Neural progenitor cell (in vitro differentiated cells): ENCODE data around the gene SERPINA6. TPM values are rescaled to one million over a fixed set of nuclear protein-coding genes. Genes with fewer than 3 reads are reported as not detected.

Experiments
- DNase-seq: peaks from one replicate; pipeline ENCODE4 v3.0.0-alpha.2; 2016; ENCODE audit warnings: low spot score
- H2AFZ ChIP-seq: fragments of 200-600 bp; sonication (generic); replicated peaks from 2 replicates; pipeline ENCODE4 v1.6.1; 2016; ENCODE audit warnings: antibody characterized with exemption
- H3F3A ChIP-seq: fragments of 200-600 bp; sonication (generic); 2 replicates; pipeline ENCODE4 v1.6.1; 2016; ENCODE audit warnings: antibody characterized with exemption, low read depth
- H3K27ac ChIP-seq: fragments of 200-600 bp; sonication (generic); 2 replicates; pipeline ENCODE4 v1.5.1; 2016; ENCODE audit warnings: mild to moderate bottlenecking
- H3K27me3 ChIP-seq: fragments of 200-600 bp; sonication (generic); 2 replicates; pipeline ENCODE4 v1.6.1; 2016; ENCODE audit warnings: mild to moderate bottlenecking, moderate library complexity
- H3K36me3 ChIP-seq: fragments of 200-600 bp; sonication (generic); 2 replicates; pipeline ENCODE4 v1.5.1; 2016
- H3K4me1 ChIP-seq: fragments of 200-600 bp; sonication (generic); 2 replicates; pipeline ENCODE4 v1.6.1; 2016; ENCODE audit warnings: mixed run types
- H3K4me2 ChIP-seq: fragments of 200-600 bp; sonication (generic); 2 replicates; pipeline ENCODE4 v1.6.1; 2016
- H3K4me3 ChIP-seq: fragments of 200-600 bp; sonication (generic); 2 replicates; pipeline ENCODE4 v1.5.1; 2016
- H3K79me2 ChIP-seq: fragments of 200-600 bp; sonication (generic); 2 replicates; pipeline ENCODE4 v1.6.1; 2016; ENCODE audit warnings: low read depth
- H3K9ac ChIP-seq: fragments of 200-600 bp; sonication (generic); 2 replicates; pipeline ENCODE4 v1.6.1; 2016
- H3K9me3 ChIP-seq: fragments of 200-600 bp; sonication (generic); 2 replicates; pipeline ENCODE4 v1.5.1; 2016; ENCODE audit warnings: low read depth
- H4K20me1 ChIP-seq: fragments of 200-600 bp; sonication (generic); 2 replicates; pipeline ENCODE4 v1.6.1; 2016; ENCODE audit warnings: low read depth
- H3K27ac Mint-ChIP-seq: 3 replicates; pipeline ENCODE4 v1.8.0; 2021; ENCODE audit warnings: mixed read lengths
- H3K27me3 Mint-ChIP-seq: 2 replicates; pipeline ENCODE4 v1.8.0; 2022; ENCODE audit warnings: low read depth, mild to moderate bottlenecking, inconsistent platforms, moderate library complexity, mixed read lengths; ENCODE audit not compliant: insufficient read depth
- H3K36me3 Mint-ChIP-seq: 3 replicates; pipeline ENCODE4 v1.8.0; 2021; ENCODE audit warnings: mixed read lengths
- H3K4me1 Mint-ChIP-seq: 3 replicates; pipeline ENCODE4 v1.8.0; 2021; ENCODE audit warnings: mixed read lengths
- H3K4me3 Mint-ChIP-seq: 3 replicates; pipeline ENCODE4 v1.8.0; 2021; ENCODE audit warnings: mild to moderate bottlenecking, moderate library complexity, mixed read lengths
- H3K9me3 Mint-ChIP-seq: 3 replicates; pipeline ENCODE4 v1.8.0; 2020; ENCODE audit warnings: mixed read lengths
- EZH2 ChIP-seq: fragments of 200-600 bp; sonication (generic); IDR thresholded peaks from 2 replicates; pipeline ENCODE4 v1.6.1; 2017; ENCODE audit warnings: antibody characterized with exemption, mild to moderate bottlenecking, moderate library complexity
- EZH2phosphoT487 ChIP-seq: fragments of 200-600 bp; sonication (generic); IDR thresholded peaks from 2 replicates; pipeline ENCODE4 v1.6.1; 2017; ENCODE audit warnings: antibody characterized with exemption
- total RNA-seq: library from RNA; depleted of rRNA; stranded (reverse); fragments of >200 nt; gene quantifications from 2 replicates; pipeline ENCODE4 v1.2.3, GENCODE V29; 2015; ENCODE audit warnings: low replicate concordance
- TF ChIP-seq, protein P1 (sequence below): fragments of 200-600 bp; sonication (generic); IDR thresholded peaks from 2 replicates; pipeline ENCODE4 v1.5.1; 2017; ENCODE audit warnings: antibody characterized with exemption, mild to moderate bottlenecking

Gene SERPINA6
- total RNA-seq, 1 donor from 2014 or later: not detected

DNA sequence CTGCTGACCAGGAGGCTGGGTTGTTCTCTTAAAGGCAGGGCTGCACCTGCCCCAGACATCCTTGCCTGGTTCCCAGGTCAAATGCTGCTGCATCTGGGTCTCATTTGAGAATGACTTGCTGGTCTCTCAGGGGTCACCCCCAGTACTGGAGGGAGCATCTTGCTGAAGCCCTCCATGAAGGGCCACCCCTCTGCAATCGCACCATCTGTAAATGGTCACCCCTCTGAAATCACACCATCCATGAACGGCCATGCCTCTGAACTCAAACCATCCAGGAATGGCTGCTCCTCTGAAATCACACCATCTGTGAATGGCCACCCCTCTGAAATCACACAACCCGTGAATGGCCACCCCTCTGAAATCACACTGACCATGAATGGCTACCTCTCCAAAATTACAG lies 7.3 kb upstream of the SERPINA6 start:
- TF ChIP-seq, protein P1, sequence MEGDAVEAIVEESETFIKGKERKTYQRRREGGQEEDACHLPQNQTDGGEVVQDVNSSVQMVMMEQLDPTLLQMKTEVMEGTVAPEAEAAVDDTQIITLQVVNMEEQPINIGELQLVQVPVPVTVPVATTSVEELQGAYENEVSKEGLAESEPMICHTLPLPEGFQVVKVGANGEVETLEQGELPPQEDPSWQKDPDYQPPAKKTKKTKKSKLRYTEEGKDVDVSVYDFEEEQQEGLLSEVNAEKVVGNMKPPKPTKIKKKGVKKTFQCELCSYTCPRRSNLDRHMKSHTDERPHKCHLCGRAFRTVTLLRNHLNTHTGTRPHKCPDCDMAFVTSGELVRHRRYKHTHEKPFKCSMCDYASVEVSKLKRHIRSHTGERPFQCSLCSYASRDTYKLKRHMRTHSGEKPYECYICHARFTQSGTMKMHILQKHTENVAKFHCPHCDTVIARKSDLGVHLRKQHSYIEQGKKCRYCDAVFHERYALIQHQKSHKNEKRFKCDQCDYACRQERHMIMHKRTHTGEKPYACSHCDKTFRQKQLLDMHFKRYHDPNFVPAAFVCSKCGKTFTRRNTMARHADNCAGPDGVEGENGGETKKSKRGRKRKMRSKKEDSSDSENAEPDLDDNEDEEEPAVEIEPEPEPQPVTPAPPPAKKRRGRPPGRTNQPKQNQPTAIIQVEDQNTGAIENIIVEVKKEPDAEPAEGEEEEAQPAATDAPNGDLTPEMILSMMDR: no peak
- TF ChIP-seq EZH2phosphoT487 (no peak), EZH2 (no peak)
- Mint-ChIP-seq H3K9me3 (peaks cover 7% of the 10 kb centered on the region), H3K27ac (no peak overlapping the region), H3K4me1 (peaks cover 6% of the 10 kb centered on the region), H3K36me3 (no peaks in the 10 kb centered on the region), H3K4me3 (no peak overlapping the region), H3K27me3 (peaks cover 4% of the 10 kb centered on the region)
- Histone ChIP-seq H3K36me3 (no peaks in the 10 kb centered on the region), H4K20me1 (no peaks in the 10 kb centered on the region), H3K9me3 (no peaks in the 10 kb centered on the region), H3K9ac (no peak overlapping the region), H3K27ac (no peak overlapping the region), H3F3A (no peaks in the 10 kb centered on the region), H3K4me3 (no peak overlapping the region), H3K79me2 (no peaks in the 10 kb centered on the region), H2AFZ (no peak overlapping the region), H3K4me1 (no peaks in the 10 kb centered on the region), H3K27me3 (no peaks in the 10 kb centered on the region), H3K4me2 (no peak overlapping the region)
- DNase-seq: no peak

DNA sequence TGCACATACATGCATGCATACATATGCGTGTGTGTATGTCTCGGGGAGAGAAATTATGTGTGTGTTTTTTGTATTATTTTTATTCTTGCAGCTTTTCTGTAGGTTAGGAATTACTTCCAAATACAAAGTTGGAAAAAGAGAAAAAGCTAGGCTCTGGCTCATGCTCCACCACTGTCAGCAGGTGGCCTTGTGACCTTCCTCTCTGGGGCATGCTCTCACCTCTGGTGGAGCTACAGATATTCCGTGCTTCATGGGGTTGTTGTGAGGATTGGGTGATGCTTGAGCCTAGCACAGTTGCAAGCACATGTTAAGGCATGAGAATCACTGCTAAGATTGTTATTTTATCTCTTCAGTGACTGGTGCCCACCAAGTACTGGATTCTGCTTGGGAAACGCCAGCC lies 6.7 kb upstream of the SERPINA6 start:
- TF ChIP-seq EZH2 (no peak), EZH2phosphoT487 (no peak)
- TF ChIP-seq, protein P1: no peak
- DNase-seq: no peak
- H3K27ac ChIP-seq: no peak overlapping the region
- H3K9me3 Mint-ChIP-seq: peaks cover 5% of the 10 kb centered on the region
- H3K27ac Mint-ChIP-seq: no peak overlapping the region
- H3K36me3 ChIP-seq: no peaks in the 10 kb centered on the region
- H3K9me3 ChIP-seq: no peaks in the 10 kb centered on the region
- H3K4me3 ChIP-seq: no peak overlapping the region
- H3K4me1 Mint-ChIP-seq: peaks cover 6% of the 10 kb centered on the region
- no peaks in the 10 kb centered on the region for H3F3A ChIP-seq
- no peaks in the 10 kb centered on the region for H3K27me3 ChIP-seq
- no peaks in the 10 kb centered on the region for H3K4me1 ChIP-seq
- no peak overlapping the region for H3K4me2 ChIP-seq
- H4K20me1 ChIP-seq: no peaks in the 10 kb centered on the region
- H3K4me3 Mint-ChIP-seq: no peak overlapping the region
- H3K9ac ChIP-seq: no peak overlapping the region
- H3K27me3 Mint-ChIP-seq: peaks cover 4% of the 10 kb centered on the region
- H3K79me2 ChIP-seq: no peaks in the 10 kb centered on the region
- H3K36me3 Mint-ChIP-seq: no peaks in the 10 kb centered on the region
- H2AFZ ChIP-seq: no peak overlapping the region

DNA sequence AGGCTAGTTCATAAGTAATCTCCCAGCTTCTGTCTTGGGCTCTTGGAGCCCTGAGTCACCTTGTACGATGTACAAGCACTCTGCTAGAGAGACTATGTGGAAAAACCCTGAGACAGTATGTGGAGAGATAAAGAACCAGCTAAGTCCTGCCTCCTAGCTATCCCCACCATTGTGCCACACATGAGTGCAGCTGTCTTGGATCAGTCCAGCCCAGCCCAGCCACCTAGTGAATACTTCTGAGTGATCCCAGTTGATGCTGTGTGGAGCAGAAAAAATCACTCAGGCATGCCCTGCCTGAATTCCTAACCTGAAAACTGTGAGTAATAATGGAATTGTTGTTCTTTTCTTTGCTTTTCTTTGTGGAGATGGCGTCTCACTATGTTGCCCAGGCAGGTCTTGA lies 5.1 kb upstream of the SERPINA6 start:
- DNase-seq: no peak
- Mint-ChIP-seq H3K4me1 (peaks cover 6% of the 10 kb centered on the region), H3K9me3 (peaks cover 5% of the 10 kb centered on the region), H3K4me3 (no peak overlapping the region), H3K36me3 (no peaks in the 10 kb centered on the region), H3K27me3 (peaks cover 4% of the 10 kb centered on the region), H3K27ac (no peak overlapping the region)
- no peak overlapping the region for H3K4me3 ChIP-seq
- no peak overlapping the region for H3K9ac ChIP-seq
- no peaks in the 10 kb centered on the region for H3K9me3 ChIP-seq
- H3K4me1 ChIP-seq: no peaks in the 10 kb centered on the region
- H3K4me2 ChIP-seq: no peak overlapping the region
- H3F3A ChIP-seq: no peaks in the 10 kb centered on the region
- no peaks in the 10 kb centered on the region for H3K27me3 ChIP-seq
- H2AFZ ChIP-seq: no peak overlapping the region
- H4K20me1 ChIP-seq: no peaks in the 10 kb centered on the region
- no peaks in the 10 kb centered on the region for H3K36me3 ChIP-seq
- no peak overlapping the region for H3K27ac ChIP-seq
- TF ChIP-seq EZH2phosphoT487 (no peak), EZH2 (no peak)
- TF ChIP-seq, protein P1: no peak
- H3K79me2 ChIP-seq: no peaks in the 10 kb centered on the region
